Measurements from ENCODE around the gene HOXB5. TPM values are rescaled to one million over a fixed set of nuclear protein-coding genes. Genes with fewer than 3 reads are reported as not detected.
A peak's percentile ranks its signal among the peaks of the same experiment; 100 is the strongest.

HOXB5 gene
- total and polyA plus RNA-seq, 4 donors, result 2.9 to 116 (median 56.0) TPM

GRCh38 chr17:48605409-48605919 is 11.9 kb upstream of the HOXB5 start:
- WGBS (ENCODE audit: insufficient coverage), result 30% methylated on average over 5 of the region's 10 CpGs
- no peaks in the 10 kb centered on the region for H3K27me3 ChIP-seq (ENCODE audit: control insufficient read depth, insufficient read depth, low read length)

DNA sequence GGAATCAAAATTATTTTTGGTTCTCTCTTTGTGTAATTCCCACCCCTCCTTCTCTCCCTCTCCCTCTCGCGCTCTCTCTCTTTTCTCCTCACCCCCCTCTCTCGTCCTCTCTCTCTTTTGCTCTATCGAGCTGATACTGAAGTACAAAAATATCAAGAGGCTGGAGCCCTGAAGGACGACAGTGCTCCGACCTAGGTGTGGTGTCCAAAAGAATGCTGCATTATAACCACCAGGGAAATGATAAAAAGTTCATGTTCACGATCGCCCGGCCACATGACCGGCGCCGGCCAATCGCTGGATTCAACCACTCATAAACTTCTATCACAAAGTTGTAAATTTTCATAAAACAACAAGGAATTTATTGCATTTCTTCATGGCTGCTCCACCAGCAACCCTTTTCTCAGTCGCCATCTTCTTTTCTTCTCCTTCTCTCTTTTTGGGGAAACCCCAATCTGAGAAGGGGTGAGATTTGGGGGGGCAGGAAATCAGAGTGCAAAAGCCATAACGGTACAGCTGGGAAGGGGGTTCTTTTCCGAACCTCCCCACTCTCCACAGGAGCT is 11.3 kb upstream of the HOXB5 start, which contains the start of gene HOXB6:
TSS of gene HOXB6 (minus strand) at position 217 of the 560 bp plus-strand sequence. CDS start 6,836 bp downstream, outside the sequence.
- 7% methylated on average over 9 of the region's 16 CpGs for WGBS (ENCODE audit: insufficient coverage)
- Histone ChIP-seq H3K27ac (ENCODE audit: low read depth, low read length) (peak within 1 kb of the TSS; percentile 99), H3K4me1 (ENCODE audit: control insufficient read depth, insufficient read depth, low read length) (peaks cover 57% of the 10 kb centered on the region), H3K4me3 (ENCODE audit: low read depth, low read length) (peak within 1 kb of the TSS; percentile 94), H3K9me3 (ENCODE audit: control insufficient read depth, insufficient read depth, low read length) (no peaks in the 10 kb centered on the region), H3K36me3 (ENCODE audit: control insufficient read depth, insufficient read depth, low read length) (peaks cover 7% of the 10 kb centered on the region), H3K27me3 (ENCODE audit: control insufficient read depth, insufficient read depth, low read length) (no peaks in the 10 kb centered on the region)
- peak in 2 of 6 donors; percentile 83 to 85 for DNase-seq (ENCODE audit: low read depth in 4 of 6, low spot score in 6 of 6)

More at GRCh38 chr17:48605409-48605919, 11.9 kb upstream of the HOXB5 start:
- Histone ChIP-seq H3K27ac (ENCODE audit: low read depth, low read length) (peak overlapping the region; percentile 99), H3K4me1 (ENCODE audit: control insufficient read depth, insufficient read depth, low read length) (peaks cover 52% of the 10 kb centered on the region), H3K4me3 (ENCODE audit: low read depth, low read length) (peak overlapping the region; percentile 94), H3K36me3 (ENCODE audit: control insufficient read depth, insufficient read depth, low read length) (peaks cover 10% of the 10 kb centered on the region), H3K9me3 (ENCODE audit: control insufficient read depth, insufficient read depth, low read length) (no peaks in the 10 kb centered on the region)
- DNase-seq (ENCODE audit: low read depth in 4 of 6, low spot score in 6 of 6), result peak in 1 of 6 donors; percentile 69

GRCh38 chr17:48603959-48604769 is 10.6 kb upstream of the HOXB5 start:
- Histone ChIP-seq H3K4me1 (ENCODE audit: control insufficient read depth, insufficient read depth, low read length) (peaks cover 57% of the 10 kb centered on the region), H3K27me3 (ENCODE audit: control insufficient read depth, insufficient read depth, low read length) (no peaks in the 10 kb centered on the region), H3K36me3 (ENCODE audit: control insufficient read depth, insufficient read depth, low read length) (peaks cover 7% of the 10 kb centered on the region), H3K4me3 (ENCODE audit: low read depth, low read length) (peak overlapping the region; percentile 94), H3K27ac (ENCODE audit: low read depth, low read length) (peak overlapping the region; percentile 99), H3K9me3 (ENCODE audit: control insufficient read depth, insufficient read depth, low read length) (no peaks in the 10 kb centered on the region)
- DNase-seq (ENCODE audit: low read depth in 4 of 6, low spot score in 6 of 6), result peak in 1 of 6 donors; percentile 89
- 2% methylated on average over 14 of the region's 21 CpGs for WGBS (ENCODE audit: insufficient coverage)

DNA sequence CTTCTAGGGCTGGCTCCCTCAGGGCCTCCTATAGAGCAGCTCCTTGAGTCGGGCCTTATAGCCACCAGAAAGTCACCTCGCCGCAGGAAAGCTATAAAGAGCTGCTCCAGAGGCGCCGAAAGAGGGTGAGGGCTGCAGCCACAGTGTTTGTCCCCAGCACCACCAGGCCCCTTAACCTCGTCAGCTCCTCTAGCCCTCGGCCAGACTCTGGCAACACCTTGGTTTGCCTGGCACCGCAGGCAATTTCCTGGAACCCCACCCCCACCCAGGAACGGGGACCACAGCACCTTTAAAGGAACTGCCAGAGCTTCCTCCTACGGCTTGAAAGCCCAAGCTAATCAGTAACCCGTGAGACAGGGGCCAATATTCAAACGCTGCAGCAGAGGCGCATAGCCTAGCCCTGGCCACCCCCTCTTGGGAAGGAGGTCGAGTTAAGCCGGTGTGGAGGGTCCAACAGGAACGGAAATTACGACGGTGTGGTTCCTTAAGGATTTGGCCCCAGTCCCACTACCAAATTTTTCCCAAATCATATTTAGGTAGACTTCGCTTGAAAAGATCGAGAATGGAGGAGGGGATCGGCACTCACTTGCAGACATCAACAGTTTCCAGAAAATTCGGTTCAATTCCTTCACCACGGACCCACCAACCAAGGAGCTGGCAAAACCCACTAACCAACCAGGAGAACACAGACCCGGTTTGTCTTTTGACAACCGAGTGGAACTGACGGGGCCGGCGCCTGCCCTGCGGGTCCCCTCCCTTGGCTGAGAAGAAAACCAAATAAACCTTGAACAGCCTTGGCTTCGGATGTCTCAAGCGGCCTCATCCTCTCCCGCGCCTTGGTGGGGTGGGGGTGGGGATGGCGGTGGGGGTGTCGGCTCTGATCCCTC is 8.2 kb upstream of the HOXB5 start:
- no peaks in the 10 kb centered on the region for H3K27me3 ChIP-seq (ENCODE audit: control insufficient read depth, insufficient read depth, low read length)
- H3K27ac ChIP-seq (ENCODE audit: low read depth, low read length), result peak overlapping the region; percentile 99
- H3K4me3 ChIP-seq (ENCODE audit: low read depth, low read length), result peak overlapping the region; percentile 94
- peaks cover 64% of the 10 kb centered on the region for H3K4me1 ChIP-seq (ENCODE audit: control insufficient read depth, insufficient read depth, low read length)
- DNase-seq (ENCODE audit: low read depth in 4 of 6, low spot score in 6 of 6), result peak in 1 of 6 donors; percentile 76
- H3K36me3 ChIP-seq (ENCODE audit: control insufficient read depth, insufficient read depth, low read length), result peaks cover 19% of the 10 kb centered on the region
- 9% methylated on average over 16 of the region's 35 CpGs for WGBS (ENCODE audit: insufficient coverage)
- no peaks in the 10 kb centered on the region for H3K9me3 ChIP-seq (ENCODE audit: control insufficient read depth, insufficient read depth, low read length)

- H3K4me1 ChIP-seq (ENCODE audit: control insufficient read depth, insufficient read depth, low read length), result peaks cover 65% of the 10 kb centered on the region
- H3K36me3 ChIP-seq (ENCODE audit: control insufficient read depth, insufficient read depth, low read length), result peaks cover 25% of the 10 kb centered on the region
- no peaks in the 10 kb centered on the region for H3K27me3 ChIP-seq (ENCODE audit: control insufficient read depth, insufficient read depth, low read length)
- DNase-seq (ENCODE audit: low read depth in 4 of 6, low spot score in 6 of 6), result peak in 1 of 6 donors; percentile 78
- peak overlapping the region; percentile 99 for H3K27ac ChIP-seq (ENCODE audit: low read depth, low read length)
- H3K9me3 ChIP-seq (ENCODE audit: control insufficient read depth, insufficient read depth, low read length), result no peaks in the 10 kb centered on the region
- H3K4me3 ChIP-seq (ENCODE audit: low read depth, low read length), result peak overlapping the region; percentile 94
- 18% methylated on average over 3 of the region's 4 CpGs for WGBS (ENCODE audit: insufficient coverage)
These were observed 7.6 kb upstream of the HOXB5 start for GRCh38 chr17:48601207-48601538.

- peaks cover 65% of the 10 kb centered on the region for H3K4me1 ChIP-seq (ENCODE audit: control insufficient read depth, insufficient read depth, low read length)
- WGBS (ENCODE audit: insufficient coverage), result 19% methylated on average over 15 of the region's 17 CpGs
- H3K4me3 ChIP-seq (ENCODE audit: low read depth, low read length), result peak overlapping the region; percentile 94
- H3K9me3 ChIP-seq (ENCODE audit: control insufficient read depth, insufficient read depth, low read length), result no peaks in the 10 kb centered on the region
- no peaks in the 10 kb centered on the region for H3K27me3 ChIP-seq (ENCODE audit: control insufficient read depth, insufficient read depth, low read length)
- H3K36me3 ChIP-seq (ENCODE audit: control insufficient read depth, insufficient read depth, low read length), result peaks cover 29% of the 10 kb centered on the region
- peak in 1 of 6 donors; percentile 81 for DNase-seq (ENCODE audit: low read depth in 4 of 6, low spot score in 6 of 6)
- H3K27ac ChIP-seq (ENCODE audit: low read depth, low read length), result peak overlapping the region; percentile 99
These were observed 6.9 kb upstream of the HOXB5 start for GRCh38 chr17:48600244-48601098.

GRCh38 chr17:48599354-48599753 is 5.8 kb upstream of the HOXB5 start:
- peaks cover 73% of the 10 kb centered on the region for H3K4me1 ChIP-seq (ENCODE audit: control insufficient read depth, insufficient read depth, low read length)
- no peaks in the 10 kb centered on the region for H3K9me3 ChIP-seq (ENCODE audit: control insufficient read depth, insufficient read depth, low read length)
- WGBS (ENCODE audit: insufficient coverage), result no CpG with 5 or more reads among the region's 5 CpGs
- H3K27me3 ChIP-seq (ENCODE audit: control insufficient read depth, insufficient read depth, low read length), result no peaks in the 10 kb centered on the region
- DNase-seq (ENCODE audit: low read depth in 4 of 6, low spot score in 6 of 6), result peak in 1 of 6 donors; percentile 84
- peak overlapping the region; percentile 99 for H3K27ac ChIP-seq (ENCODE audit: low read depth, low read length)
- peak overlapping the region; percentile 94 for H3K4me3 ChIP-seq (ENCODE audit: low read depth, low read length)
- H3K36me3 ChIP-seq (ENCODE audit: control insufficient read depth, insufficient read depth, low read length), result peaks cover 40% of the 10 kb centered on the region

GRCh38 chr17:48598736-48599135 is 5.2 kb upstream of the HOXB5 start:
- Histone ChIP-seq H3K4me1 (ENCODE audit: control insufficient read depth, insufficient read depth, low read length) (peaks cover 77% of the 10 kb centered on the region), H3K36me3 (ENCODE audit: control insufficient read depth, insufficient read depth, low read length) (peaks cover 43% of the 10 kb centered on the region), H3K27ac (ENCODE audit: low read depth, low read length) (peak overlapping the region; percentile 99), H3K4me3 (ENCODE audit: low read depth, low read length) (peak overlapping the region; percentile 94), H3K27me3 (ENCODE audit: control insufficient read depth, insufficient read depth, low read length) (no peaks in the 10 kb centered on the region), H3K9me3 (ENCODE audit: control insufficient read depth, insufficient read depth, low read length) (no peaks in the 10 kb centered on the region)
- 14% methylated on average over 3 of the region's 7 CpGs for WGBS (ENCODE audit: insufficient coverage)
- no peak for DNase-seq (ENCODE audit: low read depth in 4 of 6, low spot score in 6 of 6)

Measured in spinal cord (tissue), 10 donors.